Effector memory CD4-positive, alpha-beta T cell (primary cell): ENCODE measurements around the gene PRELID3B.
"Not testable (repeated sequence)": the region's sequence is repeated elsewhere in the genome, so short reads cannot be mapped to it uniquely, and the experiment has no call there.

ENCODE experiments used
- DNase-seq, 3 donors: peaks; one replicate each; pipeline ENCODE4 v3.0.0-alpha.2; 2020
- H3K27ac ChIP-seq: 2 replicates; pipeline ENCODE4 v1.7.0; 2013; ENCODE audit warnings: mild to moderate bottlenecking, low read length, moderate library complexity; ENCODE audit not compliant: insufficient read depth, poor library complexity, severe bottlenecking
- H3K27me3 ChIP-seq: replicated peaks from 2 replicates; pipeline ENCODE4 v1.7.0; 2013; ENCODE audit warnings: mild to moderate bottlenecking, low read length; ENCODE audit not compliant: insufficient read depth, control insufficient read depth, poor library complexity, severe bottlenecking
- H3K36me3 ChIP-seq: 2 replicates; pipeline ENCODE4 v1.7.0; 2013; ENCODE audit warnings: mild to moderate bottlenecking, low read length, moderate library complexity; ENCODE audit not compliant: control insufficient read depth, insufficient read depth
- H3K4me1 ChIP-seq: 2 replicates; pipeline ENCODE4 v1.7.0; 2013; ENCODE audit warnings: low read length, mild to moderate bottlenecking; ENCODE audit not compliant: control insufficient read depth, insufficient read depth, poor library complexity, severe bottlenecking
- H3K4me3 ChIP-seq: 2 replicates; pipeline ENCODE4 v1.7.0; 2013; ENCODE audit warnings: low read length, low read depth, mild to moderate bottlenecking; ENCODE audit not compliant: insufficient read depth, poor library complexity, severe bottlenecking
- H3K9me3 ChIP-seq: 2 replicates; pipeline ENCODE4 v1.7.0; 2013; ENCODE audit warnings: mild to moderate bottlenecking, low read length, moderate library complexity; ENCODE audit not compliant: control insufficient read depth

The PRELID3B gene

GRCh38 chr20:59051666-59052185 lies 9.1 kb upstream of the PRELID3B start:
- Histone ChIP-seq H3K9me3 (no peaks in the 10 kb centered on the region), H3K27ac (no peak overlapping the region), H3K4me1 (no peaks in the 10 kb centered on the region), H3K4me3 (no peak overlapping the region), H3K27me3 (no peaks in the 10 kb centered on the region), H3K36me3 (no peaks in the 10 kb centered on the region)
- DNase-seq, result no peak

DNA sequence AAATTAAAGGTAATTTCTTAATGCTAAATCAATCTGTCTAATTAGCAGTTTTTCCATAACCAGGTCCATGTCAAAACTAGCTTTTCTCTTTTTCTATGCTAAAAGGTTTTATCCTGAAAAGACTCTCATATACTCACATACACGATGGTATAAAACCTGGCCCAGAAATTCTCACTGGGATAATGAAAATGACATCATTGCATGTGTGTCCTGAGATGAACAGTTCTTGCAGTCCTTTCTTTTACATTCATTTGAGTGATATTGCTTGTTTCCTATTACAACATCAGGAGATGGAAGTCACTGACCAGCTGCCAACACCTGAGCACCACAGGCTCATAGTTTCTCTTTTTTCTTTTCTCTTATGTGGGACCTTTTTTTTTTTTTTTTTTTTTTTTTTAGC lies 7.9 kb upstream of the PRELID3B start:
- no peak for DNase-seq
- Histone ChIP-seq H3K4me1 (no peaks in the 10 kb centered on the region), H3K4me3 (no peak overlapping the region), H3K27me3 (no peaks in the 10 kb centered on the region), H3K9me3 (no peaks in the 10 kb centered on the region), H3K27ac (no peak overlapping the region), H3K36me3 (no peaks in the 10 kb centered on the region)

GRCh38 chr20:59048681-59049030 lies 6.1 kb upstream of the PRELID3B start:
- no peak overlapping the region for H3K4me3 ChIP-seq
- H3K9me3 ChIP-seq, result no peaks in the 10 kb centered on the region
- H3K27me3 ChIP-seq, result no peaks in the 10 kb centered on the region
- H3K27ac ChIP-seq, result no peak overlapping the region
- no peak for DNase-seq
- H3K36me3 ChIP-seq, result no peaks in the 10 kb centered on the region
- H3K4me1 ChIP-seq, result no peaks in the 10 kb centered on the region

GRCh38 chr20:59047938-59048680 lies 5.5 kb upstream of the PRELID3B start:
- DNase-seq, result no peak
- no peak overlapping the region for H3K4me3 ChIP-seq
- H3K36me3 ChIP-seq, result no peaks in the 10 kb centered on the region
- peaks cover 2% of the 10 kb centered on the region for H3K4me1 ChIP-seq
- no peaks in the 10 kb centered on the region for H3K9me3 ChIP-seq
- no peaks in the 10 kb centered on the region for H3K27me3 ChIP-seq
- H3K27ac ChIP-seq, result no peak overlapping the region

GRCh38 chr20:59046862-59047261 lies 4.3 kb upstream of the PRELID3B start:
- Histone ChIP-seq H3K9me3 (no peaks in the 10 kb centered on the region), H3K27ac (no peak overlapping the region), H3K4me3 (no peak overlapping the region), H3K4me1 (peaks cover 7% of the 10 kb centered on the region), H3K36me3 (no peaks in the 10 kb centered on the region), H3K27me3 (no peaks in the 10 kb centered on the region)
- DNase-seq, result no peak

- H3K4me3 ChIP-seq, result no peak overlapping the region
- H3K36me3 ChIP-seq, result no peaks in the 10 kb centered on the region
- peaks cover 24% of the 10 kb centered on the region for H3K4me1 ChIP-seq
- no peaks in the 10 kb centered on the region for H3K9me3 ChIP-seq
- no peaks in the 10 kb centered on the region for H3K27me3 ChIP-seq
- H3K27ac ChIP-seq, result no peak overlapping the region
- no peak for DNase-seq
Measured at GRCh38 chr20:59044796-59045195, 2.2 kb upstream of the PRELID3B start.

DNA sequence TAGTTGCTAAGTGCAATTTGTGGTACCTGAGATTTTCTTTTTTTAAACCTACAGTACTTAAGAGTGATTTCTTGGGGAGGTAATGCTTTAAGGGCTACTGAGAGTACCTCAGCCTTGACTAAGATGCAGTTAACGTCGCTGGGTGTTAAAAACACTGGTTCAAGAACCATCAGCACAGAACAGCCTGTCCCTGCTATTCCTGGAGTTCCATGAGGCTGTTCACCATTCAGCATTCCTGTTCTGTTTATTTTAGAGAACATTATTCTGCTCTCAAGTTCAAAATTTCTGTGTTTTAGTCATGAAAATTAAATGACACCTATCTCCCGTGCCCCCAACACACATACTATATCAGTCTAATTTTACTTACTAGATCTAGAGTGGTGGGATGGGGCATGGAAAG lies 1.7 kb upstream of the PRELID3B start:
- no peaks in the 10 kb centered on the region for H3K27me3 ChIP-seq
- H3K27ac ChIP-seq, result no peak overlapping the region
- no peak for DNase-seq
- H3K4me1 ChIP-seq, result peaks cover 24% of the 10 kb centered on the region
- H3K4me3 ChIP-seq, result no peak overlapping the region
- no peaks in the 10 kb centered on the region for H3K9me3 ChIP-seq
- H3K36me3 ChIP-seq, result no peaks in the 10 kb centered on the region

GRCh38 chr20:59043698-59044097 lies 1.1 kb upstream of the PRELID3B start:
- Histone ChIP-seq H3K9me3 (no peaks in the 10 kb centered on the region), H3K36me3 (no peaks in the 10 kb centered on the region), H3K27ac (peak overlapping the region; percentile 0), H3K4me3 (no peak overlapping the region), H3K27me3 (no peaks in the 10 kb centered on the region), H3K4me1 (peaks cover 24% of the 10 kb centered on the region)
- DNase-seq, result no peak

- H3K4me3 ChIP-seq, result peak overlapping the region; percentile 64
- H3K4me1 ChIP-seq, result peaks cover 24% of the 10 kb centered on the region
- peak overlapping the region; percentile 87 for H3K27ac ChIP-seq
- peaks cover 3% of the 10 kb centered on the region for H3K36me3 ChIP-seq
- DNase-seq, result peak; percentile 89 to 93 (median 90)
- H3K27me3 ChIP-seq, result no peaks in the 10 kb centered on the region
- no peaks in the 10 kb centered on the region for H3K9me3 ChIP-seq
Measured at GRCh38 chr20:59042796-59043631, 428 bp upstream of the PRELID3B start.

DNA sequence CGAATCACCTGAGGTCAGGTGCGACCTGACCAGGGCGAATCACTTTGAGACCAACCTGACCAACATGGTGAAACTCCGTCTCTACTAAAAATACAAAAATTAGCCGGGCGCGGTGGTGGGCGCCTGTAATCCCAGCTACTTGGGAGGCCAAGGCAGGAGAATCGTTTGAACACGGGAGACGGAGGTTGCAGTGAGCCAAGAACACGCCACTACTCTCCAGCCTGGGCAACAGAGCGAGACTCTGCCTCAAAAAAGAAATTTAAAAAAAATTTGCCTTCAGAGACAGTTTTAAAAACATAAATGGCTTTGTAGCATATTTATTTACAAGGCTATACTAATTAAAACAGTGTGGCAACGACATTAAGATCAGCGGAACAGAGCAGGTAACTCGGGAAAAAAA lies 1.1 kb downstream of the PRELID3B start:
- not testable (repeated sequence) for DNase-seq, H3K27me3 ChIP-seq, H3K9me3 ChIP-seq
- H3K4me3 ChIP-seq, result peak overlapping the region; percentile 64
- H3K27ac ChIP-seq, result peak overlapping the region; percentile 87
- H3K4me1 ChIP-seq, result peaks cover 24% of the 10 kb centered on the region
- H3K36me3 ChIP-seq, result peaks cover 18% of the 10 kb centered on the region
